NCI-H526 (cell line): Measurements from ENCODE around the gene RC3H1.
"Not testable (repeated sequence)": the region's sequence is repeated elsewhere in the genome, so short reads cannot be mapped to it uniquely, and the experiment has no call there.

Source experiments
- DNase-seq, 2 experiments: peaks; one replicate each; lab custom pipeline; 2025; lab: John Stamatoyannopoulos, UW

Gene RC3H1, protein sequence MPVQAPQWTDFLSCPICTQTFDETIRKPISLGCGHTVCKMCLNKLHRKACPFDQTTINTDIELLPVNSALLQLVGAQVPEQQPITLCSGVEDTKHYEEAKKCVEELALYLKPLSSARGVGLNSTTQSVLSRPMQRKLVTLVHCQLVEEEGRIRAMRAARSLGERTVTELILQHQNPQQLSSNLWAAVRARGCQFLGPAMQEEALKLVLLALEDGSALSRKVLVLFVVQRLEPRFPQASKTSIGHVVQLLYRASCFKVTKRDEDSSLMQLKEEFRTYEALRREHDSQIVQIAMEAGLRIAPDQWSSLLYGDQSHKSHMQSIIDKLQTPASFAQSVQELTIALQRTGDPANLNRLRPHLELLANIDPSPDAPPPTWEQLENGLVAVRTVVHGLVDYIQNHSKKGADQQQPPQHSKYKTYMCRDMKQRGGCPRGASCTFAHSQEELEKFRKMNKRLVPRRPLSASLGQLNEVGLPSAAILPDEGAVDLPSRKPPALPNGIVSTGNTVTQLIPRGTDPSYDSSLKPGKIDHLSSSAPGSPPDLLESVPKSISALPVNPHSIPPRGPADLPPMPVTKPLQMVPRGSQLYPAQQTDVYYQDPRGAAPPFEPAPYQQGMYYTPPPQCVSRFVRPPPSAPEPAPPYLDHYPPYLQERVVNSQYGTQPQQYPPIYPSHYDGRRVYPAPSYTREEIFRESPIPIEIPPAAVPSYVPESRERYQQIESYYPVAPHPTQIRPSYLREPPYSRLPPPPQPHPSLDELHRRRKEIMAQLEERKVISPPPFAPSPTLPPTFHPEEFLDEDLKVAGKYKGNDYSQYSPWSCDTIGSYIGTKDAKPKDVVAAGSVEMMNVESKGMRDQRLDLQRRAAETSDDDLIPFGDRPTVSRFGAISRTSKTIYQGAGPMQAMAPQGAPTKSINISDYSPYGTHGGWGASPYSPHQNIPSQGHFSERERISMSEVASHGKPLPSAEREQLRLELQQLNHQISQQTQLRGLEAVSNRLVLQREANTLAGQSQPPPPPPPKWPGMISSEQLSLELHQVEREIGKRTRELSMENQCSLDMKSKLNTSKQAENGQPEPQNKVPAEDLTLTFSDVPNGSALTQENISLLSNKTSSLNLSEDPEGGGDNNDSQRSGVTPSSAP

DNA sequence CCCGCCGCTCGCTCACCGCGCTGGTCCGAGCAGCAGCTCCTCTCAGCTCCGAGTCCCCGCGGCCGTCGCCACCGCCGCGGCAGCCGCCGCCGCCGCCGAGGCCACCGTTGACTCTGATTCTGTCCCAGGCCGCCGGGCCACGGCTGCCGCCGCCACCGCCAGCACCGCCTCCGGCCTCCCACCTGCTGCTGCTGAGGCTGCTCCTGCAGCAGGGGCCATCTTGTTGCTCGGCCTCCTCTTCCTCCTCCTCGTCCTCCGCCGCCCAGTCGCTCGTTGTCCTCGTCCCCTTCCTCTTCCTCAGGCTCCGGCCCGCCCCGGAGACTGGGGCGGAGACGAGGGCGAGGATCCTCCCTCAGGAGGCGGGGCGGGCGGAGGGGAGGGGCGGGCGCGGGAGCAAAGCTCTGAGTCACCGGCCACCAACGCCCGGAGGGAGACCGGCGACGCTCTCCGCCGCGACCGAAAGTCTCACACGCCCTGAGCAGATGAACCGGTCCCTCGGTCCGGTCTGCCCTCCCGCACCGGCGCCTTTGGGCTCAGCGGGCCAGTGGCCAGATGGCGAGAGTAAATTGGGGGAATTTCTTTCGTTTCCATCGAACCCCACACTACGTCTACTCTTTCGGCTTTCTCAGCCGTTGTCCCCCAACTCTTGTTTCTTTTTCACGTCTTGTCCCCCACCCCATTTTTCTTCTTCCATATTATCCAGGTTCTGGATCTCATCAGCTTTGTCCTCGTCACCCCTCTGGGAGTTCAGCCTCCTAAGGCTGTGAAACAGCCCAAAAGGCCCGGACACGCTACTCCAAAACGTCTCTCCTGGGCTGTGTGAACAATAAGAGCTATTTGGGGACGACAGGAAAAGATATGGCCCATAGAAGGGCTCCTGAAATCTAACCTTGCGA lies at the start of gene RC3H1:
TSS of gene RC3H1 (minus strand) at position 278 of the 896 bp plus-strand sequence. CDS start 29,372 bp downstream, outside the sequence.
- DNase-seq: peak; percentile 90 to 99

DNA sequence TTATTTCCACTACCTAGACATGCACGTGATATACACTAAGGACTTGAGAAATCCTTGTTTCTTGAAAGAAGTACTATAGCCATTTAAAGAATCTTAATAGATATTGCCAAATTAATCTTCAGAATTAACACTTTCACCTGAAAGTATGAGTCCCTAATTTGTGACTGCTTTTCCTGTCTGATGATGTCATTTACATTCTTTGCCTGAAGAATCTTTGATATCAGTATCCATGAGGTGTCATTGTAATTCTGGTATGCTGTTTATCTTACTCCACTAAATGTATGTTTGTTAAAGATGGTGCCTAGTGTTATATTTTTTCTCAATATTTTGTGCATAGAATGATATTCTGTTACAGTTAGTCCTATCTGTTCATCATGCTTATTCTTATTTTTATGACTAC lies 48.5 kb upstream of the RC3H1 start:
- no peak for DNase-seq

DNA sequence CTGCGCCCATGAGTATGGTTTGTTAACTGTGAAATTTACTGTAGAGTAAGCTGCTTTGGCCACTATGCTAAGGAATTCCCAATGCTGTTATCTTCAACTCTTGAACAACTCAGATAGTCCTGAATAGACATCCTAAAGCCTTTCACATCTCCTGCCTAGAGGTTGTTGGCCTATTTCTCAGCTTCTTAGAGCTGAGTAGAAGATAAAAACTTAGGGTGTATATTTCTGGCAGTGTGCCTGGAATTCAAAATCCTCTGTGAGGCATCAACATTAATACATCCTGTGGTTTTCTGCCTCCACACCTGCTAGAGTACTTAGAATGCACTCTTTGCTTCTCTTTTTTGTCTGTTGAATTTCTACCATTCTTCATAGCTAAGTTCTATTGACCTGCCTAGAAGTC lies 45.8 kb upstream of the RC3H1 start:
- DNase-seq: no peak

DNA sequence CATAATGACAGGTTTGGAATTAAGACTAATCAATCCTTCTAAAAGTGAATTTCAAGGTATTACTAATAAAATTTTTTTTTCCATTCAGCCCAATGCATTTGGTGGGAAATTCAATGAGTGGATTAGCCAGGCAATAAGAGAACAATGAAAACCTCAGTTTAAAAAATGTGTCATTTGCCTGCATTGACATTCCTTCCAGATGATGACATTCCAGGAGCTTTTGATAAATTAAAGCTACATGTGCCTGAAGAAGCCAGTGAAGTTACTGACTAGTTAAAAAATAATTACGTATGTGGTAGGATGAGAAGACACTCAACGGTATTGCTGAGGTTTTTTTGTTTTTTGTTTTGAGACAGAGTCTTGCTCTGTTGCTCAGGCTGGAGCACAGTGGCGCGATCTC lies 37.9 kb upstream of the RC3H1 start:
- DNase-seq: no peak

DNA sequence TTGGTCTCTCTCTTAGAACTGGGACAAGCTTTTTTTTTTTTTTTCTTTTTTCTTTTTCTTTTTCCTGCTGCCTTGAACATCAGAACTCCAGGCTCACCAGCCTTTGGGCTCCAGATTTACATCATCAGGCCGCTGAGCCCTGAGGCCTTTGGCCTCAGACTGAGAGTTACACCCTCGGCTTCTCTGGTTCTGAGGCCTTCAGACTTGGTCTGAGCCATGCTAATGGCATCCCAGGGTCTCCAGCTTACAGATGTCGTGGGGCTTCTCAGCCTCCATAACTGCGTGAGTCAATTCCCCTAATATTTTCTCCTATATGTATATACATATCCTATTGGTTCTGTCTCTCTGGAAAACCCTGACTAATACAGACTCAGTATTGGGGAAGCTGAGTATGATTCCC lies 36.5 kb upstream of the RC3H1 start:
- DNase-seq: no peak

DNA sequence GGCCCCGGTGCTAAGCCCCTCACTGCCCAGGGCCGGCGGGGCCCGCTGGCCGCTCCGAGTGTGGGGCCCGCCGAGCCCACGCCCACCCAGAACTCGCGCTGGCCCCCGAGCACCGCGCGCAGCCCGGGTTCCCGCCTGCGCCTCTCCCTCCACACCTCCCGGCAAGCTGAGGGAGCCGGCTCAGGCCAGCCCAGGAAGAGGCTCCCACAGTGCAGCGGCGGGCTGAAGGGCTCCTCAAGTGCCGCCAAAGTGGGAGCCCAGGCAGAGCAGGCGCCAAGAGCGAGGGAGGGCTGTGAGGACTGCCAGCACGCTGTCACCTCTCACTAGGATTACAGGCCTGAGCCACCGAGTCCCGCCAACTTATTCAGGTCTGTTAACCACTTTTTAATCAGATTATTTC lies 34.5 kb upstream of the RC3H1 start:
- DNase-seq: not testable (repeated sequence)

DNA sequence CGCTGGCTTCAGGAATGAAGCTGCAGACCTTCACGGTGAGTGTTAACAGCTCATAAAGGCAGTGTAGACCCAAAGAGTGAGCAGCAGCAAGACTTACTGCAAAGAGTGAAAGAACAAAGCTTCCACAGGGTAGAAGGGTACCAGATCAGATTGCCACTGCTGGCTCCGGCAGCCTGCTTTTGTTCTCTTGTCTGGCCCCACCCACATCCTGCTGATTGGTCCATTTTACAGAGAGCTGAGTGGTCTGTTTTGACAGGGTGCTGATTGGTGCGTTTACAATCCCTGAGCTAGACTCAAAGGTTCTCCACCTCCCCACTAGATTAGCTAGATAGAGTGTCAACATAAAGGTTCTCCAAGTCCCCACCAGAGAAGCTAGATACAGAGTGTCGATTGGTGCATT lies 33.6 kb upstream of the RC3H1 start:
- DNase-seq: not testable (repeated sequence)

DNA sequence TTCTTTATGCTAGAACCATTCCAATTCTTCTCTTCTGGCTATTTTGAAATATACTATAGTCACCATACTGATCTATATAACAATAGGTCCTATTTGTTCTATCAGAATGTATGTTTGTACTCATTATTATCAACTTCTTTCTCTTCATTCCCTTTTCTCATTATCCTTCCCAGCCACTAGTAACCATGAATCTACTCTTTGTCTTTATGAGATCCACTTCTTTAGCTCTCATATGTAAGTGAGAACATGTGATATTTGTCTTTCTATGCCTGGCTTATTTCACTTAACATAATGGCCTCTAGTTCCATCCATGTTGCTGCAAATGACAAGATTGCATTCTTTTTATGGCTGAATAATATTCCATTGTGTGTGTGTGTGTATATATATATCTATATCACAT lies 31.7 kb upstream of the RC3H1 start:
- DNase-seq: no peak

DNA sequence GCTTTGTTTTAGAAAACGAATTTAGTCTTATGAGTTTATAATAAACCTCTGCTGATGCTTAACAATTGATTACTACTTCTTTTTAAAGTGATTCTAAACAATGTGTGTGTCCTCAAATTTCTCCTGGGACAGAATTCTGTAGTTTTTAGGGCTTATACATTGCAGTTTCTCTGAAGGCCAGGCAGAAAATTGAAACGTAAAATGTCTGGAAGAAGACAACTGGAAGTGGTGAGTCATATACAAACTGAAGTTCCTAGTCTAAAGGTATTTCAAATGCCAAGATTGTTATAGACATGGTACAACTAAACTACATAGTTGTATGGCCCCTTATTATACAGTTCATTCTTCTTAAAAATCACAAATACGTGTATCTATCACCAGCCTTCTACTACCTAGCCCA lies 30.5 kb upstream of the RC3H1 start:
- DNase-seq: no peak

DNA sequence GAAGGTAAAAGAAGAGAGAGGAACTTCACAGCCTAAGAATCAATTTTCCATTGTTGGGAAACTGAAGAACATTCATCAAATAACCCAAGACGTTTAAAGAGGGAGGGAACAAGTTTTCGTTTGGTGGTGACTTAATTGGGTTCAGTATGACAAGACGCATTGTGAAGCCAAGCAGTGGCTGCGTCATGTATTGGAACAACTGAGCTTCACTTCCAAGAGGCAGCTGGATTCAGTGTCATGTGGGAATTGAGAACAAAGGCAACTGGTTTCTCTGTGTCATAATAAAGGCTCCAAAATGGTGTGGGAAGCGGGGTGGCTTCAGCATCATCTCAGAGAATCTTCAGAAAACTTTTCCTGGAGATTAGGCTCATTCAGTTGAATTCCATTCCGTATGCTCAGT lies 29.8 kb upstream of the RC3H1 start:
- no peak for DNase-seq

DNA sequence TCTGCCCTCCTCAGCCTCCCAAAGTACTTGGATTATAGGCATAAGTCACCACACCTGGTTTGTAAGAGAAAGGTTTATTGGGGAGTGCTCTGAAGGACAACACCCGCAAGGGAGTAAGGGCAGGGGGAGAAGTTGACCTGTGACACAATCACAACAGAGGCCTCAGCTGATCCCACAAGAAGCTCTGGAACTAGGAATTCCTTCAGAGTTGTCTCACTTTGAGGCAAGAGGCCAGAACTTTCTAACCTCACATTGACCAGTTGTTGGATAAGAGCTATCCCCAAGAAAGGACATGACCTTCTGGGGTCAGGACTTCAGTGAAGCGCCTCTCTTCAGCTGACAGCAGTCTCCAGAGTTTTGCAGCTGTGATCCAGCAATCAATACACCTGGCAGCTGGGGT lies 27.4 kb upstream of the RC3H1 start:
- no peak for DNase-seq

DNA sequence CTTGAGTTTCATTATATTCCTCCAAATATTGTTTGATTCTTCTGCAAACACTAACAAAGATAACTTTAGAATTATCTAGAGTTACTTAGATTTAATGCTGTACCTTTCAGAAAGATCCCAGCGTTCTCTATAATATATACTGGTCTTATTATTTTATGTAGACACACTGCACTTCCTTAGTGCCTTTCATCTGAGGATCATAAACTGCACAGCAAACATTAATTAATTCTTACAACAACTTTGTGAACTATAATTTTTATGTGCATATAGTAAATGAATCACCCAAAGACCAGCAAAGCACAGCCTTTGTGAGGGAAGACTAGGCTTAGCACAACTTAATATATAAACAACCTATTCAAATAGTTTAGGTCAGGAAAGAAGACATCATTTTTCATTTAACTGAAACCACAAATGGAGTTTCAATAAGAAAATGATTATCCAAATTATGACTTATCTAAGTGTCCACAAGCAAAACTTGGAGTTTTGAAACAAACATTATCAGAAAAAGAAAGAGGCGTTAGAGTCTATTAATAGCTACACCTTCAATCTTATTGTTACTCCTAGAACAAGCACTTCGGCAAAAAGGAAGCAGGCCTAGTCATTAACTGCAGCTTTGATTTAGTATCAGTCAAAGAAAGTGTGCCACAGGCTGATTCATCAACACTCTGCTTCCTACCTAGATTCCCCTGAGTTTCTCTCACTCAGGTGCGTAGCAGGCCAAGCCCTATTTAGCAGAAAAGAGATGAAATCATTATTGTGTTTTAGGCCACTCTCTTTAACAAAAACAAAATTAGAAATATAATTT lies 22.5 kb upstream of the RC3H1 start:
- DNase-seq: no peak

DNA sequence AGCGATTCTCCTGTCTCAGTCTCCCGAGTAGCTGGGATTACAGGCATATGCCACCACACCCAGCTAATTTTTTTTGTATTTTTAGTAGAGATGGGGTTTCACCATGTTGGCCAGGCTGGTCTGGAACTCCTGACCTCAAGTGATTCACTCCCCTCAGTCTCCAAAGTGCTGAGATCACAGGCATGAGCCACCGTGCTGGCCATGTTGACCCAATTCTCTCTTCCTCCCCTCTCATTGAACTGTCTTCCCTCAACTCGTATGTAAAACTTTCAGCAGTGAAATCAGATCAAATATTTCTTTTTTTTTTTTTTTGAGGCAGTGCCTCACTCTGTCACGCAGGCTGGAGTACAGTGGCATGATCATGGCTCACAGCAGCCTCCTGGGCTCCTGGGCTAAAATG lies 20.4 kb upstream of the RC3H1 start:
- not testable (repeated sequence) for DNase-seq

DNA sequence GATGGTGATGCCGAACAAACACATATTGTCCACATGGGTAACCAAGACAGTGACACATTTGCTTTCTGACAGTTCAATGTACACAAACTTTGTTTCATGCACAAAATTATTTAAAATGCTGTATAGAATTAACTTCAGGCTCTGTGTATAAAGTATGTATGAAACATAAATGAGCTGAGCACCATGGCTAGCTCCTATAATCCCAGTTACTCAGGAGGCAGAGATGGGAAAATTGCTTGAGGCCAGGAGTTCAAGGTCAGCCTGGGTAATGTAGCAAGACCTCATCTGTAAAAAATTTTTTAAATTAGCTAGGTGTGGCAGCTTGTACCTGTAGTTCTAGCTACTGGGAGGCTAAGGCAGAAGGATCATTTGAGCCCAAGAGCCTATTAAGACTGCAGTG lies 19.2 kb upstream of the RC3H1 start:
- no peak for DNase-seq

DNA sequence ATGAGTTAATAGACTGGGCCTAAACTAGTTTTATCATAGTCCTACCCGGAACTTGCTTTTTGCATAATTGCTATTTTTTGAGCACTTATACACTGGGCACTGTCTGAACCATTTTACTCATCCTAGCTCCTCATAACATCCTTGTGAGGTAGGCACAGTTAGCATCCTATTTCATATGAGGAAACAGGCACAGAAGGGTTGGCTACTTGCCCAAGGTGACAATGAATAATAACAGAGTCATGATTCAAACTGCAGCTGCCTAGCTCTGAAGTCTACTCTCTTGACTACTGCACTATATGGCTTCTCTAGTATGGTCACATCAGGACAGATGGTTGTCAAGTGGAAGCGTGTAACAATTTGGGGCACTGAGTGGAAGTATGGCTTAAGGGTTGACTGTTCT lies 18.2 kb upstream of the RC3H1 start:
- DNase-seq: peak in 1 of 2 experiments; percentile 18

DNA sequence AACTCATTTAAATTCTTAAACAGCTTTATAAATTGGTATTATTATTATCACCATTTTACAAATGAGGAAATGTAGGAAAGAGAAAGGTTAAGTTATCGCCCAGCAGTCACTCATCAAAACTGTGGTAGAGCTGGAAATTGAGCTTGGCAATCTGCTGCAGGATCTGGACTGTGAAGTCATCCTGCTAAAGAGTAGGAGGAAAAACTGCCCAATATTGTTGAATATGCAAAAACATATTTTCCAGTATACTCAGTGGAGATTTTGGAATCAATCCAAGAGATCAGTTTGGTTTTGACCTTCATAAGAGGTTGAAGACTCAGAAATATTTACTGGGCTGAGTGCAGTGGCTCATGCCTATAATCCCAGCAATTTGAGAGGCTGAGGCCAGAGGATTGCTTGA lies 16.9 kb upstream of the RC3H1 start:
- no peak for DNase-seq

DNA sequence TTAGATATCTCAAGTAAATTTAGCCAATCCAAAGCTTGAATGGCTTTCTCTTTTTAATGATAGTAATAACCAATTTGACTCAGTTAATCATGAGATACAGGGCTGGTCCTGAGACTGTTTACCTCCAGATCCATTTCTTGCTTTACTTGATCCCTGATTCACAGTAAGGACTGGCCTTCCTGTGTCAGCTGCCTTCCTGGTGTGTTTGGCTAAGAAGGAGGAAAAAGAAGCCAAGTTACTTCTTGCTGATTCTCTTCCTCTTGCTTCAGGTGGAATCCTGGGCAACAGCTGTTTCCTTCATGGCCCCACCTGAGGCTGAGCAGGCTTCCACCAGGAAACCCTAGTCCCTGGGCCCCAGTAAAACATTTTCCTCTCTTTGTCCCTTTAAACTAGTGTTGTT lies 14.6 kb upstream of the RC3H1 start:
- DNase-seq: no peak

DNA sequence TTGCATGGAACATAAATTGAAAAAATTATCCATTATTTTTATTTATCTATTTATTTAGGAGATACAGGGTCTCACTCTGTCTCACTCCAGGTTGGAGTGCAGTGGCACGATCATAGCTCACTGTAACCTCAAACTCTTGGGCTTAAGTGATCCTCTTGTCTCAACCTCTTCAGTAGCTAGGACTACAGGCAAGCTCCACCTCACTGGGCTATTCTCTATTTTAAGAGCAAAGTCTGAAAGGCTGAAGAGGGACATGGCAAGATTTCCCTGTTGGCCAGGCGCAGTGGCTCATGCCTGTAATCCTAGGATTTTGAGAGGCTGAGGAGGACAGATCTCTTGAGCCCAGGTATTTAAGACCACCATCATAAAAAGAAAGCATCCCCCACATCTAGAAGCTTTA lies 14.0 kb upstream of the RC3H1 start:
- DNase-seq: no peak

DNA sequence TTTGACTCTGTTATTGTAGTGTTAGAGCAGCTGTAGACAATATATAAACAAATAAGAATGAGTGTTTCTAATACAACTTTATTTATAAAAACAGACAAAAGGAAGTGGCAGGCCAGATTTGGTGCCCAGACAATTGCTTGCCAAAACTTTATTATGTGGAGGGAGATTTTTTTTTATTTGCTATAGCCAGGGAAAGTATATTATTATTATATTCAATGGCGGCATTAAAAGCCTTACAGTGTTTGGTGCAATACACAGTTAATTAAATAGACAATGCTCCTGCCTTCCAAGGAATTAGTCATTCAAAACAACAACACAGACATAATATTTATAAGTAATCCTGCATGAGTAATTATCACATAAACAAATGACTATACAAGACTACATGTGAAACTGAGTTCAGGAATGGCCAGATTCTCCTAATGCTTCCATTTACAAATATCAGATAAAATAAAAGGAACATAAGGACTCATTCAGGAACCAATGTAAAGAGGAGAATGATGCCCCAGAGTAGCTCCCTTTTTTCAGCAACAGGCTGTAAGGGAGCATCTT lies 10.6 kb upstream of the RC3H1 start:
- DNase-seq: no peak

DNA sequence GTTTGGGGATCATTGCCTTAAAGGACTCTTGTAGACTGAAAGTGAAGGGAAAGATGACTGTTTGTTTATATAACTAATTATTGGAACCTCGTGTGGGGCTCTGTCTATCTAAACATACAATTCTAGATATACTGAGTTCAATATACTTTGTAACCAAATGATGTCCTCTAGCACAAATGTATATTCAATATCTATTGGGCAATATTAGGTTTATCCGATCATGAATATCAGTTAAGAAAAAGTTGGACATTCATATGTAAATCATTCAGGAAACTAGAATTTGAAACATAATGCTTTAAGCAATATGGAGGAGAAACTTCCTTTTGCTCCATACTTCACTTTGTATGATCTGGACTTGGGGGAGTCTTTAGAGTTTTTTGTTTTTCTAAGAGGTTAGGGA lies 8.9 kb upstream of the RC3H1 start:
- DNase-seq: no peak
